Suppressor macrophage treated with lipopolysaccharide for 4 hours (primary cell): ENCODE data around the gene TSEN34.

ENCODE experiments used
- DNase-seq: peaks from one replicate; pipeline ENCODE4 v3.0.0-alpha.2; 2020

TSEN34 gene

GRCh38 chr19:54191011-54191810 lies at the start of gene TSEN34:
Gene TSEN34 (plus strand): TSS chr19:54191308. CDS start chr19:54191365, 57 bp downstream.
- DNase-seq, result peak; percentile 95

- DNase-seq, result no peak
These were observed 49.8 kb upstream of the TSEN34 start for GRCh38 chr19:54141356-54141755.

GRCh38 chr19:54142166-54142780 lies 48.8 kb upstream of the TSEN34 start:
- DNase-seq, result no peak

- DNase-seq, result no peak
These were observed 45.5 kb upstream of the TSEN34 start for GRCh38 chr19:54145541-54146158.

GRCh38 chr19:54147676-54148075 lies 43.4 kb upstream of the TSEN34 start:
- DNase-seq, result no peak

GRCh38 chr19:54148158-54148557 lies 43.0 kb upstream of the TSEN34 start:
- DNase-seq, result no peak

GRCh38 chr19:54149021-54149812 lies 41.9 kb upstream of the TSEN34 start:
- no peak for DNase-seq

GRCh38 chr19:54151362-54152035 lies 39.6 kb upstream of the TSEN34 start:
- no peak for DNase-seq

GRCh38 chr19:54152267-54152666 lies 38.8 kb upstream of the TSEN34 start:
- DNase-seq, result no peak

GRCh38 chr19:54152878-54153524 lies 38.1 kb upstream of the TSEN34 start:
- DNase-seq, result no peak

- DNase-seq, result no peak
These were observed 37.3 kb upstream of the TSEN34 start for GRCh38 chr19:54153731-54154326.

GRCh38 chr19:54154603-54155345 lies 36.3 kb upstream of the TSEN34 start:
- DNase-seq, result no peak

- DNase-seq, result no peak
These were observed 35.4 kb upstream of the TSEN34 start for GRCh38 chr19:54155694-54156093.

- DNase-seq, result no peak
These were observed 34.6 kb upstream of the TSEN34 start for GRCh38 chr19:54156490-54156889.

GRCh38 chr19:54156953-54157352 lies 34.2 kb upstream of the TSEN34 start:
- no peak for DNase-seq

GRCh38 chr19:54158812-54159351 lies 32.2 kb upstream of the TSEN34 start:
- peak; percentile 54 for DNase-seq

GRCh38 chr19:54159352-54160181 lies 31.5 kb upstream of the TSEN34 start, which contains the start of gene LENG1:
Gene LENG1 (minus strand): TSS chr19:54159721. CDS start chr19:54159695, 26 bp downstream.
- DNase-seq, result peak; percentile 100

GRCh38 chr19:54160182-54160811 lies 30.8 kb upstream of the TSEN34 start:
- DNase-seq, result no peak

- no peak for DNase-seq
These were observed 30.3 kb upstream of the TSEN34 start for GRCh38 chr19:54160854-54161253.
